PC-3 (cell line): ENCODE data around the gene PDE2A. TPM values are rescaled to one million over a fixed set of nuclear protein-coding genes. Genes with fewer than 3 reads are reported as not detected.

Experiments
- ATAC-seq: fragments of 200-7000 bp; cut with Tn5 transposase; 2 replicates; pipeline ENCODE4 v1.9.1; 2020; ENCODE audit warnings: mild to moderate bottlenecking, moderate library complexity
- BruUV-seq: library from RNA; stranded (reverse); fragments of 400-500 nt; replicated peaks from 2 replicates; lab custom pipeline; 2021; lab: Mats Ljungman, UMichigan
- CTCF ChIA-PET: fragments of 300-600 bp; sonication (Branson Sonifier 250); formaldehyde crosslinking; loops from one replicate; lab custom pipeline; 2022; ENCODE audit warnings: antibody characterized with exemption; lab: Charles Lee
- POLR2A ChIA-PET: fragments of 300-600 bp; sonication (Branson Sonifier 250); formaldehyde crosslinking; loops from one replicate; lab custom pipeline; 2022; ENCODE audit warnings: antibody characterized with exemption; ENCODE audit not compliant: unreplicated experiment; lab: Charles Lee
- DNase-seq: peaks from one replicate; pipeline ENCODE4 v3.0.0-alpha.2; 2015
- H2AFZ ChIP-seq: fragments of 300-600 bp; sonication (generic); 2 replicates; pipeline ENCODE4 v1.6.0; 2016; ENCODE audit warnings: antibody characterized with exemption, low read length
- H3F3A ChIP-seq: fragments of 300-600 bp; sonication (generic); one replicate; pipeline ENCODE4 v1.6.0; 2017; ENCODE audit warnings: antibody characterized with exemption, low read length, control low read depth, mild to moderate bottlenecking; ENCODE audit not compliant: unreplicated experiment
- H3K27ac ChIP-seq: fragments of 300-600 bp; sonication (generic); 2 replicates; pipeline ENCODE4 v1.5.1; 2016; ENCODE audit warnings: mild to moderate bottlenecking, low read length
- H3K27me3 ChIP-seq: fragments of 300-600 bp; sonication (generic); 2 replicates; pipeline ENCODE4 v1.6.1; 2016; ENCODE audit warnings: low read length, mixed read lengths
- H3K36me3 ChIP-seq: fragments of 300-600 bp; sonication (generic); 2 replicates; pipeline ENCODE4 v1.6.1; 2016; ENCODE audit warnings: low read depth, mixed run types, low read length, mixed read lengths
- H3K4me1 ChIP-seq: fragments of 300-600 bp; sonication (generic); 2 replicates; pipeline ENCODE4 v1.5.1; 2016; ENCODE audit warnings: low read length; ENCODE audit not compliant: insufficient read depth
- H3K4me2 ChIP-seq: fragments of 300-600 bp; sonication (generic); 2 replicates; pipeline ENCODE4 v1.6.0; 2016; ENCODE audit warnings: low read length
- H3K4me3 ChIP-seq: fragments of 300-600 bp; sonication (generic); 2 replicates; pipeline ENCODE4 v1.5.1; 2016; ENCODE audit warnings: mild to moderate bottlenecking, low read length, mixed read lengths
- H3K79me2 ChIP-seq: fragments of 300-600 bp; sonication (generic); 2 replicates; pipeline ENCODE4 v1.6.1; 2017; ENCODE audit warnings: low read length, mixed read lengths
- H3K9ac ChIP-seq: fragments of 300-600 bp; sonication (generic); 2 replicates; pipeline ENCODE4 v1.6.0; 2016; ENCODE audit warnings: mild to moderate bottlenecking, low read length
- H3K9me2 ChIP-seq: fragments of 300-600 bp; sonication (generic); replicated peaks from 2 replicates; pipeline ENCODE4 v1.6.1; 2016; ENCODE audit warnings: mixed run types, low read length, mixed read lengths
- H3K9me3 ChIP-seq: fragments of 300-600 bp; sonication (generic); 2 replicates; pipeline ENCODE4 v1.6.1; 2016; ENCODE audit warnings: low read length, mixed read lengths
- H4K20me1 ChIP-seq: fragments of 300-600 bp; sonication (generic); 2 replicates; pipeline ENCODE4 v1.6.1; 2016; ENCODE audit warnings: low read length, mixed read lengths
- CTCF ChIP-seq: fragments of 300-600 bp; sonication (generic); conservative IDR thresholded peaks from 2 replicates; pipeline ENCODE4 v1.5.1; 2017; ENCODE audit warnings: antibody characterized with exemption, low read depth, mild to moderate bottlenecking, low read length
- EZH2 ChIP-seq: fragments of 300-600 bp; sonication (generic); IDR thresholded peaks from one replicate; pipeline ENCODE4 v1.6.1; 2017; ENCODE audit warnings: antibody characterized with exemption, mild to moderate bottlenecking, low read length; ENCODE audit not compliant: unreplicated experiment
- EZH2phosphoT487 ChIP-seq: fragments of 300-600 bp; sonication (generic); IDR thresholded peaks from 2 replicates; pipeline ENCODE4 v1.6.1; 2018; ENCODE audit warnings: mild to moderate bottlenecking, antibody characterized with exemption, low read length, borderline replicate concordance
- intact Hi-C: fragments of 100-400 bp; cut with micrococcal nuclease; formaldehyde crosslinking; loops from 2 replicates; pipeline ENCODE4 v1.9.0; 2023
- total RNA-seq: library from RNA; depleted of rRNA; stranded (reverse); fragments of >200 nt; gene quantifications from 2 replicates; pipeline ENCODE4 v1.2.3, GENCODE V29; 2014

The PDE2A gene
- total RNA-seq, 1 experiment from 2014 or later, result 2.6 TPM

GRCh38 chr11:72675221-72675620 lies 999 bp upstream of the PDE2A start:
- Histone ChIP-seq H3K79me2 (no peaks in the 10 kb centered on the region), H3K4me3 (no peak overlapping the region), H3F3A (no peaks in the 10 kb centered on the region), H3K9ac (no peak overlapping the region), H3K9me3 (no peaks in the 10 kb centered on the region), H2AFZ (no peak overlapping the region), H3K27me3 (peaks cover 58% of the 10 kb centered on the region), H3K4me2 (no peak overlapping the region), H3K9me2 (no peaks in the 10 kb centered on the region), H4K20me1 (no peaks in the 10 kb centered on the region), H3K36me3 (no peaks in the 10 kb centered on the region), H3K27ac (no peak overlapping the region), H3K4me1 (no peaks in the 10 kb centered on the region)
- TF ChIP-seq EZH2phosphoT487 (no peak), CTCF (no peak), EZH2 (no peak)
- CTCF ChIA-PET, result no interaction called here
- intact Hi-C loops, result no loop called here
- BruUV-seq, result no TSS peak
- POLR2A ChIA-PET, result interaction anchor here (0.6 kb wide), 2 partner anchors 10 to 153 kb away, joined by 5 to 6 read pairs; no protein-coding TSS in a partner anchor
- ATAC-seq (no peak), DNase-seq (no peak)

GRCh38 chr11:72673284-72673942 lies 809 bp downstream of the PDE2A start:
- Histone ChIP-seq H3K9ac (no peak overlapping the region), H3K9me2 (no peaks in the 10 kb centered on the region), H3K9me3 (no peaks in the 10 kb centered on the region), H3K27me3 (peaks cover 54% of the 10 kb centered on the region), H3K4me2 (no peak overlapping the region), H2AFZ (no peak overlapping the region), H3K4me1 (no peaks in the 10 kb centered on the region), H3K27ac (no peak overlapping the region), H3F3A (no peaks in the 10 kb centered on the region), H4K20me1 (no peaks in the 10 kb centered on the region), H3K4me3 (no peak overlapping the region), H3K79me2 (no peaks in the 10 kb centered on the region), H3K36me3 (no peaks in the 10 kb centered on the region)
- TF ChIP-seq CTCF (no peak), EZH2phosphoT487 (no peak), EZH2 (no peak)
- DNase-seq, result no peak
- POLR2A ChIA-PET, result no interaction called here
- ATAC-seq, result no peak
- no TSS peak for BruUV-seq
- CTCF ChIA-PET, result no interaction called here
- intact Hi-C loops, result no loop called here

GRCh38 chr11:72672597-72673238 lies 1.5 kb downstream of the PDE2A start:
- ATAC-seq, result no peak
- DNase-seq, result no peak
- Histone ChIP-seq H3K9ac (no peak overlapping the region), H4K20me1 (no peaks in the 10 kb centered on the region), H3K36me3 (no peaks in the 10 kb centered on the region), H3F3A (no peaks in the 10 kb centered on the region), H3K79me2 (no peaks in the 10 kb centered on the region), H3K27ac (no peak overlapping the region), H3K27me3 (peaks cover 51% of the 10 kb centered on the region), H3K9me3 (no peaks in the 10 kb centered on the region), H3K4me2 (no peak overlapping the region), H3K4me3 (no peak overlapping the region), H2AFZ (no peak overlapping the region), H3K9me2 (no peaks in the 10 kb centered on the region), H3K4me1 (no peaks in the 10 kb centered on the region)
- intact Hi-C loops, result no loop called here
- ChIA-PET CTCF (no interaction called here), POLR2A (interaction anchor here (0.6 to 0.7 kb wide), 4 partner anchors 77 to 665 kb away, joined by 3 to 19 read pairs (median 5); no protein-coding TSS in a partner anchor)
- TF ChIP-seq EZH2 (no peak), CTCF (no peak), EZH2phosphoT487 (no peak)
- no TSS peak for BruUV-seq
